A673 (cell line): ENCODE measurements around the gene STK33.

Source experiments
- EZH2 ChIP-seq: fragments of 200-600 bp; sonication (generic); IDR thresholded peaks from 2 replicates; pipeline ENCODE4 v1.6.1; 2017; ENCODE audit warnings: borderline replicate concordance, low read depth, mild to moderate bottlenecking, mixed read lengths, antibody characterized with exemption, low read length; ENCODE audit not compliant: poor library complexity, severe bottlenecking
- TF ChIP-seq, protein P1 (sequence below): fragments of 300-800, 200-600 bp; sonication (generic); conservative IDR thresholded peaks from 2 replicates; pipeline ENCODE4 v1.5.1; 2017; ENCODE audit warnings: low read depth, mild to moderate bottlenecking, antibody characterized with exemption, low read length, moderate library complexity, mixed read lengths

- TF ChIP-seq, protein P1, sequence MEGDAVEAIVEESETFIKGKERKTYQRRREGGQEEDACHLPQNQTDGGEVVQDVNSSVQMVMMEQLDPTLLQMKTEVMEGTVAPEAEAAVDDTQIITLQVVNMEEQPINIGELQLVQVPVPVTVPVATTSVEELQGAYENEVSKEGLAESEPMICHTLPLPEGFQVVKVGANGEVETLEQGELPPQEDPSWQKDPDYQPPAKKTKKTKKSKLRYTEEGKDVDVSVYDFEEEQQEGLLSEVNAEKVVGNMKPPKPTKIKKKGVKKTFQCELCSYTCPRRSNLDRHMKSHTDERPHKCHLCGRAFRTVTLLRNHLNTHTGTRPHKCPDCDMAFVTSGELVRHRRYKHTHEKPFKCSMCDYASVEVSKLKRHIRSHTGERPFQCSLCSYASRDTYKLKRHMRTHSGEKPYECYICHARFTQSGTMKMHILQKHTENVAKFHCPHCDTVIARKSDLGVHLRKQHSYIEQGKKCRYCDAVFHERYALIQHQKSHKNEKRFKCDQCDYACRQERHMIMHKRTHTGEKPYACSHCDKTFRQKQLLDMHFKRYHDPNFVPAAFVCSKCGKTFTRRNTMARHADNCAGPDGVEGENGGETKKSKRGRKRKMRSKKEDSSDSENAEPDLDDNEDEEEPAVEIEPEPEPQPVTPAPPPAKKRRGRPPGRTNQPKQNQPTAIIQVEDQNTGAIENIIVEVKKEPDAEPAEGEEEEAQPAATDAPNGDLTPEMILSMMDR = no peak
- TF ChIP-seq EZH2 = no peak
Observed at GRCh38 chr11:8387693-8388092, 206.3 kb downstream of the STK33 start.
